ENCODE results near the gene IWS1.
"Not testable (repeated sequence)": the region's sequence is repeated elsewhere in the genome, so short reads cannot be mapped to it uniquely, and the experiment has no call there.

IWS1 gene

DNA sequence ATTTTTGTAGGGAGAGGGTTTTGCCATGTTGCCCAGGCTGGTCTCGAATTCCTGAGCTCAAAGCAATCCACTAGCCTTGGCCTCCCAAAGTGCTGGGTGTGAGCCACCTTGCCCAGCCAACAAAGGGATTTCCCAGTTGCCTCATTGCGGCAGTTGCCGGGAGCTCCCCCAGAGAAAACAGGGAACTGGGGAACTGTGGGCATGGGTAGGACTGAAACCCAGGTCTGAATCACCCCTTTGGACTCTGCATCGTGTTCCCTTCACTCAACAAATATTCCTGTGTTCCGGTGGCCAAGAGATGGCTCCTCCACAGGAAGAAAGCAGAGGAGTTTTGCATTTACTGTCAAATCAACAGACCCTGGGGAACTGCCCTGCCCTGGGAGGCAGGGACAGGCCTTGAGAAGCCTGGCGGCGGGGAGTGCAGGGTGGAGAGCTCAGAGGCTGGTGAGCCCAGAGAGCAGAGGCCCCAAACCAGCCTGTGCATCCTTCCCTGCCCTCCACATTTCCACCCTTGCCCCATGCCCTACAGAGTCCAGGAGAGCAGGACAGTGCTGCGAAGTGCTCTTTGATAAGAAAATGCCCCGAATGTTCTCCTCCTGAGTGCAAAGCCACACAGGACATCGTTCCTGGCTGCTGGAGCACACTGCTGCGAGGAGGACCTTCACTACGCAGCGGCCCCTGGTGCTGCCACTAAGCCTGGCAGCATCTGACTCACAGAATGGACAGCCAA is 34.1 kb upstream of the IWS1 start:
- no peak for DNase-seq

DNA sequence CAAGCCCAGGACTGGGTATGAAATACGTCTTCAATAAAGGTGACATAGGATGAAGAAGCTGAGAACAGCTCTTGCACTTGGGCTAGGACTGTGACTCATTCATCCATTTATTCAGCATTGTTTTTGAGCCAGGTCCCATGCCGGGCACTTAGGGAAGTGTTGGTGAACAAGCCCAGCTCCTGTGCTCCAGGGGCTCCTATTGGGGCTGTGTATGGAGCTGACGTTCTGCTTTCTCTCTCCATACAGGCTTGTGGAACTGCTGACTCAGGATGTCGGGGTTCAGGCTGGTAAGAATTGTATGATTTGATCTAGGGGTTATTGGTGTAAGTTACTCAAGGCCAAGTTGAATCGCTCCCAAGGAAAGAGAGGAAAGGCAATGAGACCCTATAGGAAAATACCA is 33.2 kb upstream of the IWS1 start:
- no peak for DNase-seq

DNA sequence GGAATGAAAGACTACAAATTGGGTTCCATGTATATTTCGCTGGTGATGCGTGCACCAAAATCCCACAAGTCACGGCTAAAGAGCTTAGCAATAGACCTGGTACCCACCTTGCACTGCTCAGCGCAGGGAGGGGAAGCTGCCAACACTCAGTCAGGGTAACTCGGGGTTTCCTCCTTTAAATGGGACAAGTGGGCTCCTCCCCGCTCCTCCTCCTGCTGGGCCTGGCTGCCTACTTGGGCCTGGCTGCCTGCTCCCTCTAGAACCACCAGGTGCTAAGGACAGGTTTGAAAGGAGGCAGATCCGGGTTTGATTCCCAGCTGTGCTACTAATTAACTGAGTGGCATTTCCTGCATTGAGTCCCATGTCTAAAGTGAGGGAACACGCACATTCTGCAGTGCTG is 32.6 kb upstream of the IWS1 start:
- no peak for DNase-seq

DNA sequence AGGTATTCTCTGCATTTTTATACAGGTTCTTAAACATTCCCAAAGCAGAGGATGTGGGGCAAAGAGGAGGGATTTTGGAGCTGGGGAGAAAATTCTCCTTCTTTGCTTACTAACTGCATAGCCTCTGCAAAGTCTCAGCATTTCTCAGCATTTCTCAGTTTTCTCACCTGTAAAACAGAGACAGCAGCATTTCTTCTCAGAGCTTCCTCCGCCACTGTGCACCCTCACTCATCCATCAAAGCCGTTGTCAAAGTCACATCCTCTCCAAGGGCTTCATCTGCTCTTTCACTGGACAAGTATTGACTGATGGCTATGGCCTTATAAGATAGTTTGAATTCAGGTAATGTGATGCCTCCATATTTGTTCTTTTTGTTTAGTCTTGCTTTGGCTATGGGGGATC is 26.6 kb upstream of the IWS1 start:
- DNase-seq, result no peak

DNA sequence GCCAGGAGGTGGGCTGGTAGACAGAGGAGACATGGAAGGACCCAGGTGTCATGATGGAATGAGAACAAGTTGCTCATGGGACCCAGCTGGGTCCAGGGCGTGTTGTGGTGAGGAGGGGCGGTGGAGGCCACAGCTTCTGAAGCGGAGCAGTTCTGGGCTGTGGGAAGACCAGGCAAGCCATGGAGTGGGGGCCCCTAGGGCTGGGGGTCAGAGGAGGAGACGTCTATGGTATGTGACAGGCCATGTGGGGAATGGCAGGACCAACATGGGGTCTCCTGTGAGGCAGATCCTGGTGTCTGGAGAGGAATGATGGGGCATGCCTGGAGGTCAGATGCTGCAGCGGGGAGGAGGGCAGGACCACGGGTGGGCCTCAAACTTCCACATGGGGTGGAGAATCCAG is 26.0 kb upstream of the IWS1 start:
- no peak for DNase-seq

DNA sequence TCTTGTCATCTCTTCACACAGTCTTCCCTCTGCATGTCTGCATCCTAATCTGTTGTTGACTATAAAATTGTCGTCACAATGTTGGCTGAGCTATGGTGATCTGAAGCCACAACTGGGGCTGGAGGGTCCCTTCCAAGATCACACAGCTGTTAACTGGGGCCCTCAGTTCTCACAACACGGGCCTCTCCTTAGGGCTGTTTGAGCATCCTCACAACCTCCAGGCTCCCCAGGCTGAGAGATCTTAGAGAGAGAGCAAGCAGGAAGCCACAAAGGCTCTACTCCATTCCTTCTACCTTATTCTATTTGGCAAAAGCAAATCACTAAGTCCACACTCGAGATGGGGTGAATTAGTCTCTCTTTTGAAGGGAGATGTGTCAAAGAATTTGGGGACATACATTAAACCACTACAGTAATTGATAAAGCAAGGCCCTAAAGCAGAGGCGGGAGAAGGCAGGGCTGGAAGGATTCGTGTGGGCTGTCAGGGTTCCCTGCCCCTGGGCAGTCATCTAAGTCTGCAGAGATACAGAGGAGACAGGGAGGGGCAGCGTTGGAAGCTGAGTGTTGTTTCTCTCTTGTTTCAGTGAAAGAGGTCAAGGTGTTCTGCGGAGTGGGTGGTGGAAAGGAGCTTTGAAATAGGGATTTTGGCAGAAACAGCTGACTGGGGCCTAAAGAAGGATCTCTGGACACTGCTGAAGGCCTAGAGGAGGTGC is 25.1 kb upstream of the IWS1 start:
- no peak for DNase-seq

DNA sequence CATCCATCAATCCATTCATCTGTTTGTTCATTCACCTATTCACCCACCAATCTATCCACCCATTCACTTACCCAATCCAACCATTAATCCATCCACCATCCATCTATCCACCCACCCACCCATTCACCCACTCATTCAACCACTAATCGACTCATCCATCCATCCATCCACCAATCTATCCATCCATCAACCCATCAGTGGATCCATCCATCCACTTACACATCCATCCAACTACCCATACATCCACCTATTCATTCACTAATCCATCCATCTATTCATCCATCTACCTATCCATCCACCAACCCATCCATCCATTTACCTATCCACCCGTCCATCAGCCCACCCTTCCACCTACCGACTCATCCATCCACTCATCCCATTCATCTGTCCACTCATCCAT is 20.5 kb upstream of the IWS1 start:
- no peak for DNase-seq

DNA sequence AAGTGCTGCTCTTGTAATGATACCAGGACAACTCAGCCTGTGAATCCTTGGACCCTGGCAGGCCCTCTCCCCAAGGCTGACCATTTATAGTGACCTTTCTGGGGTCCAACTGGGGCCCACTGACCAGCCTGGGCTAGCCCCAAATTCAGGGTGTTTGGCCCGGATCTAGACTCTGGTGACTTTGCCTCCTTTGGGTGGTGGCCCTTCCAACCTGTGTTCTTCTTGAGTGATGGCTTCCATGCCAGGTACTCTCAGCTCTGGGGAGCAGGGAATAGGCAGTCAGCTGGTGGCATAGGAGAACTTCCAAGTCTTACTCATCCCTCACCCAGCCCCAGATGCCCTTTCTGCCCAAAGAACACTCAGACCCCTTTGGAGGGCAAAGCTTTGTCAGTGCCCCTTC is 19.5 kb upstream of the IWS1 start:
- no peak for DNase-seq

DNA sequence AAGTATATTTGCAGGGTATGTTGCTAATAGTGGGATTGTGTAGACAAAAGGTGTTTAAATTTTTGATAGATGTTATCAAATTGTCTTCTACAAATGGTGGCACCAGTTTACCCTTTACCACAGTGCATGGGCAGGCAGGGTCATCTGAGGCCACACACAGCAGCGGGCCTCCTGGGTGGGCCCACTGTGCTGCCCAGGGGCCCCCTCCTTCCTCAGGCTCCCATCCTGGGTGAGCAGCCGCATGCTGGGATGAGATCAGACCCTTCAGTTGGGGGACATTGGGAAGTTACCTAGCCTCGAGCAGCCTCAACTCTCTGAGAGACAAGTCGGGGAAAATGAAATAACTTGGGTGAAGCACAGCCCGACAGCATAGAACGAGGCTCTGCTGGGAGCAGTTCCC is 18.9 kb upstream of the IWS1 start:
- DNase-seq, result no peak

DNA sequence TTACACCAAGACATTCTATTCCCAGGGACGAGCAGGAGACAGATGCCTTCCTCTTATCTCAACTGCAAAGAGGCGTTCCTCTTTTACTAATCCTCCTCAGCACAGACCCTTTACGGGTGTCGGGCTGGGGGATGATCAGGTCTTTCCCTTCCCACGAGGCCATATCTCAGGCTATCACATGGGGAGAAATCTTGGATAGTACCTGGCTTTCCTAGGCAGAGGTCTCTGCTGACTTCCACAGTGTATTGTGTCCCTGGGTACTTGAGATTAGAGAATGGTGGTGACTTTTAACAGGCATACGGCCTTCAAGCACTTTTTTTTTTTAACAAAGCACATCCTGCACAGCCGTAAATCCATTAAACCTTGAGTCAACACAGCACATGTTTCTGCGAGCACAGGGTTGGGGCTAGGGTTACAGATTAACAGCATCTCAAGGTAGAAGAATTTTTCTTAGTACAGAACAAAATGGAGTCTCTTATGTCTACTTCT is 16.8 kb upstream of the IWS1 start:
- DNase-seq, result not testable (repeated sequence)

DNA sequence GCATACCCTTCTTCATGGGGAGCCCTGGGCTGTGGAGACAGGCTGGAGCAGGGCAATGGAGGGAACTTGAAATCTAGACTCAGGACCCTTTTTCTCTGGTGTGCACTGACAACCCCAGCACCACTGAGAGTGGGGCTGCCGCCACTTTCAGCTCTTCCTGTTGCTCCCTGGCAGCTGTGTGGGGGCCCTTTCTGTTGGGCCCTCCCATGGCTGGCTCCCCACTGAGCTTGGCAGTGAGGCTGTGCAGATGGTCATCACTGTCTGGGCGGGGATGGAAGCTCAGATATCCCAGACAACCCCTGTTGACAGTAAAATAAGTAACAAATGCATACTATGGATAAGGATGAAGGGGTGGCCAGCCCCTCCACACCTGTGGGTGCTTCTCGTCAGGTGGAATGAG is 15.9 kb upstream of the IWS1 start:
- no peak for DNase-seq

DNA sequence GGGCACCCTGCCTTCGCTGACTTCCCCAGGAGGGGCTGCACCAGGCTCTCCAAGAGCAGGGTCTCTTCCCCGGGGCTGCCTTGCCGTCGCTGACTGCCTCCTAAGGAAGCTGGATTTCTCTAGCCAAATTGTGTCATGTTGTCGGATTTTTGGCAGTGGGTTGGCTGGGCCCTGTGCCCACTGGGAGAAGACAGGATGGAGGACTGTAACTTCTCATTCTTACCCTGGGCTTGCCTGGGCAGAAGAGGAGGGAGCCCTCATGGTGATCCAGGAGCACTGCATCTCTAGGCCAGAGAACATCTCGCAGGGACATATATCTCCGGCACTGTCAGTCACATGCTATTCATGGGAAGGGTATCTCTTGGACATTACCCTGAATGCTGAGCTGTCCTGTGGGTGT is 15.5 kb upstream of the IWS1 start:
- no peak for DNase-seq

DNA sequence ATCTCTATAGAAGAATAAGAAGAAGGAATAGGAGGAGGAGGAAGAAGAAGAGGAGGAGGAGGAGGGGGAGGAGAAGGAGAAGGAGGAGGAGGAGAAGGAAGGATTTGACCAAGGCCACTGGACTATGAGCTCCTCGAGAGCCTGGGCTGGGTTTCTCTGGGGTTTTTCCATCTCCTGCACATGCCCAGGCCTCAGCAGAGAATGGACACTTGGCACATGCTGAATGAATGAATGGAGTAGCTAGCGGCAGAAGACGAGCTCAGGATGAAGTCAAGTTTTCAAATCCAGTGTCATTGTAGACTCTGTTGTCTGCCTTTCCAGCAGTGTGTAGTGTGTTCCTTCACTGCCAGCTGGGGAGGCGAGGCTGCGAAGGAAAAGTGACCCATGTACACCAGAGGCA is 11.4 kb upstream of the IWS1 start:
- no peak for DNase-seq

DNA sequence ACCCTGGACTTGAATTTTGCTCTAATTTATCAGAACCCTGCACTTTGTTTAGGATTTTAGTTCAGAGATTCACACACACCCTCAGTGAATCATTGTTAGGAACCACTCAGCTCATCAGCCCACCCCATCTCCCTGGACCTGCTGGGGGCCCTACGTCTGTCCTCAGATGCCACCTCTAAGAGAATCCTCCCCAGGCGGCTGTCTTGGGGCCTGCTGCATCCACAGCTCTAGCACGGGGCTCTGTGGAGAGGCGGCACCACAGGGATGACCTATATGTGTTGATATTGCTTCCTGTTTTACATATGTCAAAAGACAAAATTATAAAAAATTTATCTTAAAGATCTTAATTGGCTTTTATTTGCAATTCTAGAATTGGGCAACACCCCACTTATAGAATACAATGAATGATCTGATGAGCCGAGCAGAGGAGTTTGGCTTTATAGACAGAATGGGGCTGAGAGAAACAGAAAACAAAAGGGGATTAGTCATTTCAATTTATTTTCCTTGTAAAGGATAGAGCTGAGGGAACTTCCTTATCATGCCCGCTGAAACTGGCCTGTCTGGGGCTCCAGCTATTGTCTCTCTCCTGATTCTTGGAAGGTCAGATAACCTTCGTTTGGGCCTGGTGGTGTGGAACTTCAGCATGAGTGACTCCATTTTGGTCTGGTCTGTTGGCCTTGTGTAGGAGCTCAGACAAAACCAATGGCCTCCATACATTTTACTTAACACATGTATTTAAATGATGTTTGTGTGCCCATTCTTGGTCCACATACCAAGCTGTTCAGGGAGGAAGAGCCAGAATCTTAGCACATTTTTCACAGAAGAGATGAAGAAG is 10.6 kb upstream of the IWS1 start:
- no peak for DNase-seq

DNA sequence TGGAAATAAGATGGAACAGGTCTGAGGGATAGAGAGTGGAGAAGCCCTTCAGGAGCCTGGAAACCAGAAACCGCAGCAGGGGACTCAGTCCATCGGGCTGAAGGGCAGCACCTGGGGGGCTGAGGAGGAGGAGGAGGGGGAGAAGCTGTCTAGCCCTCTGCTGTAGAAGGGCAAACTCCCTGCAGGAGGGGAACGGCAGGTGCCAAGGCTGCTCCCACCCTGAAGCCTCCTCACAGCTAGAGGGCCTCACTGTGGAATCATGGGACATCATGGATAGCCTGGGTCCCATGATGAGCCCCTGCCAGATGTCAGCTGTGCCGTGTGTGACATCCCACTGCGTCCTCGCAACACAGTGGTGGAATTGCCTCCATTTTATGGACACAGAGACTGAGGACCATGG is 9.6 kb upstream of the IWS1 start:
- no peak for DNase-seq

DNA sequence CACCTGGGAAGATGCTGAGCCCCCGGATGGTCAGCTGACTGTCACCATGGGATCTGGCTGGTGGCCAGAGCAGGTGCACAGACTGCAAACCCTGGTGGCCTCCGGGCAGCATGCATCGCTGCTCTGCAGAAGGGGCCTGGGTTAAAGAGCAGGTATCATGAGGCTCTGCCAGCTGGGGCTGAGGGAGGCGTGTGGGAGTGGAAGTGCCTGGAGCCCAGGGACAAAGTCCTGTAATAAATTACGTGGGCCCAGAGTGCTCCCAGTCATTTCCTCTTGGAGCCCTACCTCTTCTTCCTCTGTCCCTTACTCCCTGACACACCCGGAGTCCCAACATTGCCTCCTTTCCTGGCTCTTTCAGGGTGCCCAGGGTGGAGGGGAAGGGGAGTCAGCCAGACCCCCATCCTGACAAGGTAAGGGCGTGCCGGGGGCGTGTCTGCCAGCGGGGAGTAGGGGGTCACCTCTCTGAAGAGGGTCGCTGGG is 9.2 kb upstream of the IWS1 start, which contains the start of gene MYO7B:
MYO7B (plus strand) TSS at position 262 of the 480 bp plus-strand sequence. CDS start 24,040 bp downstream, outside the sequence.
- DNase-seq, result peak; percentile 26 to 29

DNA sequence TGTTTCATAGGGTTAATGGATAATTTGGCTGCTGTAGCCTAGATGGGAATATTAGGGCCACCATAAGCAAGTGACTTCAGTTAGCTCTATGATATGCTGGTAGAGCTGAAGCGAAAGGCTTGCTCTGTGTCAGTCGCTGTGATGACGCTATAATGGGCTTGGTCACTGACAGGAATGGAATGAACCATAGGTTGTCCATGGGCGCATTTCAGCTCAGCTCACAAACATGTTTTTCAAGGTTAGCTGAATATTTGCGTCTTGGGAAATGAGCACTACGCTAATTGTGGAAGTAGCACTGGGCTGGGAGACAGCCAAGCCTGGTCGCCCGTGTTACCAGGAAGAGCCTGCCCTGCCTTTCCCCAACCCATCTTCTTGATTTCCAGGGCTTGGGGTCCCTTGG is 6.0 kb upstream of the IWS1 start:
- no peak for DNase-seq

DNA sequence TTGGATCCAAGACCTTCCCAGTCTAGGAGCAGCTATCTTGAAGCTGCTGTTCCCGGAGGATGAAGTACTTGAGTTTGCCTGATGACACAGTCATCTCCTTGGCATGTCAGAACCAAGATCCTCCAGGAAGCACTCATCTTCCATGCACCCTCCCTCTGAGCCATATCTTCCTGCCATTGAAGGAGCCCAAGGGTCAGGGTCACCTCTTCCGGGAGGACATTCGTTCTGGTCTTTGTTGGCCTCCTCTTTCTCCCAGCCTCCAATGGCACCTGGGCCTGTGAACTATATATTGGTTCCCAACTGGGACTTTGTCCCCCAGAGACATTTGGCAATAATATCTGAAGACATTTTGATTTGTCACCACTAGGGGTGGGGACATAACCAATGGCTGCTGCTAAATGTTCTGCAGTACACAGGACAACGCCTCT is 4.9 kb upstream of the IWS1 start:
- DNase-seq, result no peak

DNA sequence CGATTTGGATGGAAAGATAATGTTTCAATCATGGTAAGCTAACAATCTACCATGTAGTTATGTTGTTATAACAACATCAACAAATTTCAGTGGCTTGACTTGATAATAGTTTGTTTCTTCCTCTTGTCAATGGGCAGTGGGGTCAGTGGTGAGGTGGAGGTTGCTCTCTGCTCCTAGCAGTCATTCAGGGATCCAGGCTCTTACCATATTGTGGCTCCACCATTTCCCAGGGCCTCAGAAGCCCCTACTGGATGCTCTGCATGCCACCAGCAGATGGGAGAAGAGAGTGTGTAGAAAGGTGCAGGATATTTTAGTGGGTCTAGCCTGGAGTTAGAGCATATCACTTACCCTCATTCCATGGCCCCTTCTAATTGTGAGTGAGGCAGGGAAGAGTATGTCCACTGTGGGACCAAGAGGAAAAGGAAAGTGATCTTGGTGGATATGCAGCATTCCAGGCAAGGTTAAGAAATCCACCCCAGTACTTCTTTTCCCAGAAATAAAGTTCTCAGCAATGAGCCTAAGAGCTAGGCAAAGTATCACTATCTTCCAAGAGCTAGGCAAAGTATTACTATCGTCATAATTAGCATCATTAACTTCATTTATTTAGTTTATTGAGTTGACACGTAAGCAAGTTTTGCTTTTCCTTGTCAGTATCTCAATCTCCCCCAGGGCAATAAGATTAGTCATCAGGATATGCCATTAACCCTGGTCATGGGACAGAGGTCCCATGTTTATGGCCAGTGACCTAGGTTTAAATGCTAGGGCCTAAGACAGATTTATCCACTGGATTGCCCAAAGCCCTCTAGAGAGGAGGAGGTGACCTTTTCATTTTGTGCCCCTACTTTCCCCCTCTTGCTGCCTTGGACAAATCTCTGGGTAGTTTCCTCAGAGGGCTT is 4.2 kb upstream of the IWS1 start:
- DNase-seq, result no peak

DNA sequence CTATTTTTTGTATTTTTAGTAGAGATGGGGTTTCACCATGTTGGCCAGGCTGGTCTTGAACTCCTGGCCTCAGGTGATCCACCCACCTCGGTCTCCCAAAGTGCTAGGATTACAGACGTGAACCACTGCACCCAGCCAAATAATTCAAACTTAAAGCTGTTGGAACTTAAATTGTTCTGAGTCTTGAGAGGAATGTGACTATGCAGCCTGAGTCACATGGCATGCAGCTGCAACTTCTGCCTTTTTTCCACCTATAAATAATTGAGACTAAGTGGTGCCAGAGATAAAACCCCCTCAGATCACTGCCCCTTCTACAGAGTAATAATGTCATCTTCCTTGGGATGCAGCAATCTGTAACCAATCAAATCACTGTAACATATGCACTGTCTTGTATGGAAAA is 3.1 kb upstream of the IWS1 start:
- DNase-seq, result not testable (repeated sequence)

DNA sequence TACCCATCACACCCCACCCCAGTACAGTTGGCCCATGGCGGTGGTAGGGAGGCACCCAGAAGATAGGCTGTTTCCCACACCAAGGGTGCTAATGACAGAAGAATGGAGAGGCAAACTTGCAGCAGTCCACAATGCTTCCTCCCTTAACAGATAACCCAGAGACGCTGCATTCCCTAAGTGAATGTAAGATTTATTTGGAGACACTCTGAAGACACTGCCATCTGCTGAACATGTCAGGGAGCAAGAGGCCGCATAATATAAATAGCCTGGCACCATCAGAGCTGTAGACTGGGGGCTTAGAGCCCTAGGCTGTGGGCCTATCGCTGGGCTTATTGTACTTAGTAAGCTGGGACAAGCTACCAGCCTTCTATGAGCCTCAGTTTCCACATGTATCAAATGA is 2.2 kb upstream of the IWS1 start:
- DNase-seq, result no peak
